ENCODE data around the gene MAML2. TPM values are rescaled to one million over a fixed set of nuclear protein-coding genes. Genes with fewer than 3 reads are reported as not detected.

The MAML2 gene
- total RNA-seq, 3 donors from 2014 or later, result 45.6 to 82.8 (median 68.2) TPM

DNA sequence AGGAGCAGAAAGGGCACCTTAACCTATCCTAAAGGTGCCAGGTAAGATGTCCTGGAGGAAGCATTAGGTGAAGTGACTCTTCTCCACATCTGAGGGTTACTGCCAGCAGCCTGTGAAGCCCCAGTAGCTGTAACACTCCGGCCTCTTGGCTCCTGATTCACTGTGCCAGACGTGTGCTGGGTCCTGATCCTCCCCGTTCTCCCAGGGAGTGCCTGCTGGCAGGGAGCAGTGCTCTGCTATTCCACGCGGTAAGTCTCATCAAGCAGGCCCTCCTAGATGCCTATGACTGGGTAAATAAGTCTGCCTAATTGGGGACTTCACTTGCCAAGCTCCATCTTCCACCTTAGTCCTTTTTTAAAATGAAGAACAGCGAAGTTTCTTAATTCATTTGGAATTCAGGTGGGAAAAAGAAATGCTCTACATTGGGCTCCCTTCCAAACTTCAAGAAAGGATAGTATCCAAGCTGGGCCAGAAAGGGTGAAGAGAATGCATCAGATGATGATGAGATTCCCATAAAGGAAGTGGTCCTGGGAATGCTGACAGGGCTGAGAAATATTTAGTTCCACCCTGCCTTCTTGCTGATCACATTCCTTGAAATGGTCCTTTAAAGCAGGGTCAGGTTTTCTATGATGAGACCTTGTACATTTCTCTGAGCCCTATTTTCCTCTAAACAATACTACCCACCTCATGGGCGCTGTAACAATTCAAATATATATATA is 188.0 kb downstream of the MAML2 start:
- intact Hi-C loops (cut with DNase I; ENCODE audit: low total_unique reads), result no loop called here
- DNase-seq (ENCODE audit: low spot score in 2 of 2), result no peak
- no peaks in the 10 kb centered on the region for H3K9me3 ChIP-seq
- peak overlapping the region; percentile 87 to 97 for H3K27ac ChIP-seq
- H3K4me1 ChIP-seq, result peaks cover 5 to 30% of the 10 kb centered on the region in 2 donors
- no peaks in the 10 kb centered on the region for H3K27me3 ChIP-seq
- H3K4me3 ChIP-seq, result no peak overlapping the region
- H3K36me3 ChIP-seq, result no peaks in the 10 kb centered on the region
- TF ChIP-seq, protein P1, sequence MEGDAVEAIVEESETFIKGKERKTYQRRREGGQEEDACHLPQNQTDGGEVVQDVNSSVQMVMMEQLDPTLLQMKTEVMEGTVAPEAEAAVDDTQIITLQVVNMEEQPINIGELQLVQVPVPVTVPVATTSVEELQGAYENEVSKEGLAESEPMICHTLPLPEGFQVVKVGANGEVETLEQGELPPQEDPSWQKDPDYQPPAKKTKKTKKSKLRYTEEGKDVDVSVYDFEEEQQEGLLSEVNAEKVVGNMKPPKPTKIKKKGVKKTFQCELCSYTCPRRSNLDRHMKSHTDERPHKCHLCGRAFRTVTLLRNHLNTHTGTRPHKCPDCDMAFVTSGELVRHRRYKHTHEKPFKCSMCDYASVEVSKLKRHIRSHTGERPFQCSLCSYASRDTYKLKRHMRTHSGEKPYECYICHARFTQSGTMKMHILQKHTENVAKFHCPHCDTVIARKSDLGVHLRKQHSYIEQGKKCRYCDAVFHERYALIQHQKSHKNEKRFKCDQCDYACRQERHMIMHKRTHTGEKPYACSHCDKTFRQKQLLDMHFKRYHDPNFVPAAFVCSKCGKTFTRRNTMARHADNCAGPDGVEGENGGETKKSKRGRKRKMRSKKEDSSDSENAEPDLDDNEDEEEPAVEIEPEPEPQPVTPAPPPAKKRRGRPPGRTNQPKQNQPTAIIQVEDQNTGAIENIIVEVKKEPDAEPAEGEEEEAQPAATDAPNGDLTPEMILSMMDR (IDR thresholded peaks at IDR 0.05), result no peak
- TF ChIP-seq POLR2AphosphoS5 (IDR thresholded peaks at IDR 0.05) (no peak), POLR2A (IDR thresholded peaks at IDR 0.05) (no peak)

DNA sequence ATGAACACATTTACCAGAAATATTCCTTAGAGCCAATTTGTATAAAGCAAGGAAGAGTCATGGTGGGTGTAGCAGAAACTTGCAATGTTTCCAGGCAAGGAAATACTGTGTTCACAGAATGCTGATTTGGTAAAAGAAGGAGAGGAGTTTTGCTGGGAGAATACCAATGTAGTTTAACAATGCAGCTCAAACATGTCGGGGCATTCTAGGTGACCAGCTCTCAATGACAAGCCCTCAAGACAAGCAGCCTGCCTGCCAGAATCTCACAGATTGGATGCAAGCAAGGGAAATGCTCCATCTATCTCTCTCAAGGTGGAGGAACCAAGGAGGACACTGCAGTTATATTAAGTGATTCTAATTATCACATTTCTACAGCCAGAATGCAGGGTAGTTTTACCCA is 190.4 kb downstream of the MAML2 start:
- no peak for DNase-seq (ENCODE audit: low spot score in 2 of 2)
- peak overlapping the region; percentile 80 to 87 for H3K27ac ChIP-seq
- H3K36me3 ChIP-seq, result no peaks in the 10 kb centered on the region
- H3K27me3 ChIP-seq, result no peaks in the 10 kb centered on the region
- intact Hi-C loops (cut with DNase I; ENCODE audit: low total_unique reads), result no loop called here
- H3K4me3 ChIP-seq, result no peak overlapping the region
- H3K4me1 ChIP-seq, result peaks cover 5 to 24% of the 10 kb centered on the region in 2 donors
- TF ChIP-seq, protein P1 (IDR thresholded peaks at IDR 0.05), result no peak
- TF ChIP-seq POLR2AphosphoS5 (IDR thresholded peaks at IDR 0.05) (no peak), POLR2A (IDR thresholded peaks at IDR 0.05) (no peak)
- no peaks in the 10 kb centered on the region for H3K9me3 ChIP-seq

DNA sequence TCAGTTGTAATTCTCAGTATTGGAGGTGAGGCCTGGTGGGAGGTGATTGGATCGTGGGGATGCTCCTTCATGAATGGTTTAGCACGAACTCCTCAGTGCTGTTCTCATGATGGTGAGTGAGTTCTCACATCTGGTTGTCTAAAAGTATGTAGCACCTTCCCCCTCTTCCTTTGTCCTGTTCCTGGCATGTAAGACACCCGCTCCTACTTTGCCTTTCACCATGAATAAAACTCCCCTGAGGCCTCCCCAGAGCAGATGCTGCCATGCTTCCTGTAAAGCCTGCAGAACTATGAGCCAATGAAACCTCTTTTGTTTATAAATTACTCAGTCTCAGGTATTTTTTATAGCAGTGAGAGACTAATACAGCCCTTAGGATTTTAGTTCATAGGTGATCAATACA is 191.5 kb downstream of the MAML2 start:
- H3K4me3 ChIP-seq, result no peak overlapping the region
- intact Hi-C loops (cut with DNase I; ENCODE audit: low total_unique reads), result no loop called here
- H3K27me3 ChIP-seq, result no peaks in the 10 kb centered on the region
- no peak for DNase-seq (ENCODE audit: low spot score in 2 of 2)
- TF ChIP-seq, protein P1 (IDR thresholded peaks at IDR 0.05), result no peak
- no peak for TF ChIP-seq POLR2AphosphoS5 (IDR thresholded peaks at IDR 0.05)
- TF ChIP-seq POLR2A (IDR thresholded peaks at IDR 0.05), result no peak
- peaks cover 5 to 23% of the 10 kb centered on the region in 2 donors for H3K4me1 ChIP-seq
- peak overlapping the region; percentile 80 to 87 for H3K27ac ChIP-seq
- no peaks in the 10 kb centered on the region for H3K9me3 ChIP-seq
- H3K36me3 ChIP-seq, result no peaks in the 10 kb centered on the region

DNA sequence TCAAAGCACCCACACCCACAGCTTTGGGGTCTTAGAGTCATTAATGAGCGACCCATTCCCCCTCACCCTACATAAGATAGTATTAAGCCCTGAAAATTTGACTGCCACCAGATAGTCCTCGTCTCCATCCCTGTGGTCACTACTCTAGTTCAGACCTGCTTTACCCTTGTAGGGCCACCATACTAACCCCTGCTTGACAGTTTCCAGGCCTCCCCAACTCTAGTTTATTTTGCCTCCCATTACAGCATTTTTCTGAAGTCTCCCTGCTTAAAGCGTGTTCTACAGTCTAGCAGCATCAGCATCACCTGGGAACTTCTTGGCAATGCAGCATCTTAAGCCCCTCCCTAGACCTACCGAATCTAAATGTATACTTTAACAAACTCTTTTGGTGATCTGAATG is 192.4 kb downstream of the MAML2 start:
- Histone ChIP-seq H3K27ac (peak overlapping the region; percentile 51 to 80), H3K9me3 (no peaks in the 10 kb centered on the region), H3K27me3 (no peaks in the 10 kb centered on the region), H3K4me1 (peaks cover 0 to 18% of the 10 kb centered on the region in 2 donors), H3K36me3 (no peaks in the 10 kb centered on the region), H3K4me3 (no peak overlapping the region)
- intact Hi-C loops (cut with DNase I; ENCODE audit: low total_unique reads), result no loop called here
- DNase-seq (ENCODE audit: low spot score in 2 of 2), result no peak
- no peak for TF ChIP-seq POLR2A (IDR thresholded peaks at IDR 0.05)
- no peak for TF ChIP-seq POLR2AphosphoS5 (IDR thresholded peaks at IDR 0.05)
- TF ChIP-seq, protein P1 (IDR thresholded peaks at IDR 0.05), result no peak

DNA sequence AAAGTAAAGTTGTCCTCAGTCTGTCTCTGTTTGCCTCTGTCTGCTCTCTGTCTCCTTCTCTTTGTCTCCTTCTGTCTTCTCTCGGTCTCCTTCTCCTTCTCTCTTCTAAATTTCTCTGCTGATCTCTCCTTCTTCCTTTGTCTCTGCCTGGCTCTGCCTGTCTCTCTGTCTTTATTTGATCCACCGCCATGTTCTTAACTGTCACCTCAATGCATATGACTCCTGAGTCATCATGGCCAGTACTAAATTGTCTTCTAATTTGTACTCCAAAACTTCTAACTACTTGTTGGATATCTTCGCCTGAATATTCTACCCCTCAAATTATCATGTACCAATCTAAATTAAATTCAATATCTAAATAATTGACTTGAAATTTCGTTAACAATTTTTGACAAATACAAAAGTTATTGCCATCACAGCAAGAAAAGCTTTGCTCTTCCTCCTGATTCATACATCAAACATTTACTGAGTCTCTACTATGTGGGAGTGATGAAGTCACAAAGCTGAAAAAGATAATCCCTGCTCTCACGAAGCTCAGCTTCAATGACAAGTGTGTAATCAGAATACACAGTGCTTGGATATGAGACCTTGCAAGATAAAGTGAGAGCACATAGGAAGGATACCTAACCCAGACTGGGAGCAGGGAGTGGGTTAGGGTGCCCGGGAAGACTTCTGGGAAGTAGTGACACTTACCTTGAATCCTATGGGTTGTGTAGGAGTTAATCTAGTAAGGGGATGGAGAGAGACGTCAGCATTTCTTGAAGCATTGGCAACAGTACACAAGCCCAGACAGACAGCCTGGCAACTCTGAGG is 193.0 kb downstream of the MAML2 start:
- TF ChIP-seq, protein P1 (IDR thresholded peaks at IDR 0.05), result no peak
- TF ChIP-seq POLR2AphosphoS5 (IDR thresholded peaks at IDR 0.05) (no peak), POLR2A (IDR thresholded peaks at IDR 0.05) (no peak)
- intact Hi-C loops (cut with DNase I; ENCODE audit: low total_unique reads), result no loop called here
- H3K4me3 ChIP-seq, result no peak overlapping the region
- H3K27me3 ChIP-seq, result no peaks in the 10 kb centered on the region
- no peaks in the 10 kb centered on the region for H3K36me3 ChIP-seq
- H3K27ac ChIP-seq, result peak overlapping the region; percentile 51 to 80
- no peak for DNase-seq (ENCODE audit: low spot score in 2 of 2)
- H3K4me1 ChIP-seq, result peaks cover 0 to 15% of the 10 kb centered on the region in 2 donors
- H3K9me3 ChIP-seq, result no peaks in the 10 kb centered on the region
